Measurements from ENCODE around the gene ZFYVE27. TPM values are rescaled to one million over a fixed set of nuclear protein-coding genes. Genes with fewer than 3 reads are reported as not detected.

Gene ZFYVE27
- total RNA-seq, 4 donors from 2014 or later: 14.8 to 26.2 (median 21.6) TPM

GRCh38 chr10:97791824-97792721 is 55.1 kb downstream of the ZFYVE27 start:
- TF ChIP-seq CTCF (IDR thresholded peaks at IDR 0.05; ENCODE audit: low read depth): no peak

GRCh38 chr10:97795886-97796285 is 59.0 kb downstream of the ZFYVE27 start:
- TF ChIP-seq CTCF (IDR thresholded peaks at IDR 0.05; ENCODE audit: low read depth): no peak

- no peak for TF ChIP-seq CTCF (IDR thresholded peaks at IDR 0.05; ENCODE audit: low read depth)
Measured at GRCh38 chr10:97796651-97797050, 59.7 kb downstream of the ZFYVE27 start.

- no peak for TF ChIP-seq CTCF (IDR thresholded peaks at IDR 0.05; ENCODE audit: low read depth)
Measured at GRCh38 chr10:97798958-97799610, 62.2 kb downstream of the ZFYVE27 start.

GRCh38 chr10:97800474-97800873 is 63.5 kb downstream of the ZFYVE27 start:
- no peak for TF ChIP-seq CTCF (IDR thresholded peaks at IDR 0.05; ENCODE audit: low read depth)

- no peak for TF ChIP-seq CTCF (IDR thresholded peaks at IDR 0.05; ENCODE audit: low read depth)
Measured at GRCh38 chr10:97801422-97801821, 64.5 kb downstream of the ZFYVE27 start.
